ENCODE data around the gene COBL.

DNA sequence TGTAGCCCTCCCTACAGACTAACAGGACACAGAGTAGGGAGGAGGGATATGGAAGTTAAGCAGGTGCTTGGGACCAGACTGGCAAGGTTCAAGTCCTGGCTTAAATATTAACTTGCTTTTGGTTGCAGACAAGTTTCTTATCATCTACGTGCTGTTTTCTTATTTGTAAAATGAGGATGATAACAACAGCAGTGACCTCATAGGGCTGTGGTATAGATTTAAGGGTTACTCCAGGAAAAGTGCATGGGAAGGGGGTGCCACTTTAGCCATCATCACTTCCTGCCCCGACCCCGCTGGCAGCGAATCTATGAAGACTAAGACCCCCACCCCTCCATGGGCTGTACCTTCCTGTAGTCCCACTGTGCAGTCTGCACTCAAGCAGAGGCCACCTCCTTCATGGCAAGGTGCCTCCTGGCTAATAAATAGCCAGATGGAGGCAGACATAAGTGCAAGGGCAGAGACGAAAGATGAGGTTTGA is 250.2 kb downstream of the COBL start:
- TF ChIP-seq POLR2AphosphoS5 (IDR thresholded peaks at IDR 0.05) = no peak
- TF ChIP-seq, protein P1, sequence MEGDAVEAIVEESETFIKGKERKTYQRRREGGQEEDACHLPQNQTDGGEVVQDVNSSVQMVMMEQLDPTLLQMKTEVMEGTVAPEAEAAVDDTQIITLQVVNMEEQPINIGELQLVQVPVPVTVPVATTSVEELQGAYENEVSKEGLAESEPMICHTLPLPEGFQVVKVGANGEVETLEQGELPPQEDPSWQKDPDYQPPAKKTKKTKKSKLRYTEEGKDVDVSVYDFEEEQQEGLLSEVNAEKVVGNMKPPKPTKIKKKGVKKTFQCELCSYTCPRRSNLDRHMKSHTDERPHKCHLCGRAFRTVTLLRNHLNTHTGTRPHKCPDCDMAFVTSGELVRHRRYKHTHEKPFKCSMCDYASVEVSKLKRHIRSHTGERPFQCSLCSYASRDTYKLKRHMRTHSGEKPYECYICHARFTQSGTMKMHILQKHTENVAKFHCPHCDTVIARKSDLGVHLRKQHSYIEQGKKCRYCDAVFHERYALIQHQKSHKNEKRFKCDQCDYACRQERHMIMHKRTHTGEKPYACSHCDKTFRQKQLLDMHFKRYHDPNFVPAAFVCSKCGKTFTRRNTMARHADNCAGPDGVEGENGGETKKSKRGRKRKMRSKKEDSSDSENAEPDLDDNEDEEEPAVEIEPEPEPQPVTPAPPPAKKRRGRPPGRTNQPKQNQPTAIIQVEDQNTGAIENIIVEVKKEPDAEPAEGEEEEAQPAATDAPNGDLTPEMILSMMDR (IDR thresholded peaks at IDR 0.05) = no peak

Measured in transverse colon (tissue), 4 donors.